Uterus (tissue), 4 donors: ENCODE measurements around the gene TKT. TPM values are rescaled to one million over a fixed set of nuclear protein-coding genes. Genes with fewer than 3 reads are reported as not detected.

Experiments
- DNase-seq, 2 donors: peaks; one replicate each; pipeline ENCODE4 v3.0.0-alpha.2; 2019 to 2020
- H3K27ac ChIP-seq, 2 donors: fragments of 200-600 bp; sonication (generic); 1 replicate in 1 of 2; 2 replicates in 1 of 2; pipeline ENCODE4 v1.5.1; 2016 to 2018
- H3K27me3 ChIP-seq, 2 donors: fragments of 200-600 bp; sonication (generic); one replicate each; pipeline ENCODE4 v1.5.1; 2018 to 2019; ENCODE audit warnings: control low read depth in 1 of 2
- H3K36me3 ChIP-seq, 2 donors: fragments of 200-600 bp; sonication (generic); one replicate each; pipeline ENCODE4 v1.5.1; 2019; ENCODE audit warnings: control low read depth in 1 of 2
- H3K4me1 ChIP-seq, 2 donors: fragments of 200-600 bp; sonication (generic); one replicate each; pipeline ENCODE4 v1.5.1; 2018 to 2019; ENCODE audit warnings: control low read depth in 1 of 2
- H3K4me3 ChIP-seq, 2 donors: fragments of 200-600 bp; sonication (generic); 1 replicate in 1 of 2; 2 replicates in 1 of 2; pipeline ENCODE4 v1.5.1; 2018 to 2019; ENCODE audit warnings: mild to moderate bottlenecking in 1 of 2
- H3K9me3 ChIP-seq, 2 donors: fragments of 200-600 bp; sonication (generic); one replicate each; pipeline ENCODE4 v1.5.1; 2019; ENCODE audit warnings: control low read depth in 1 of 2
- POLR2A ChIP-seq, 2 donors: fragments of 450-650 bp; IDR thresholded peaks; one replicate each; pipeline ENCODE4 v1.6.1; 2016; ENCODE audit warnings: antibody characterized with exemption in 2 of 2, mild to moderate bottlenecking in 1 of 2, moderate library complexity in 1 of 2
- intact Hi-C: fragments of 100-400 bp; cut with DNase I; formaldehyde crosslinking; loops from one replicate; pipeline ENCODE4 v1.15.1; 2023; ENCODE audit warnings: low total_unique reads
- total RNA-seq, 4 donors: library from RNA; depleted of rRNA in 3 of 4; stranded (reverse); fragments of >200 nt in 3 of 4; gene quantifications; one replicate each; pipeline versions ENCODE4 v1.1.0 to v1.2.4, GENCODE V29; 2014 to 2023
- TF ChIP-seq, protein P1 (sequence below), 4 experiments: fragments of 200-600 bp in 2 of 4; fragments of 450-650 bp in 2 of 4; sonication (generic) in 2 of 4; IDR thresholded peaks; one replicate each; pipeline ENCODE4 v1.5.1; 2016 to 2019; ENCODE audit warnings: antibody characterized with exemption in 4 of 4, mild to moderate bottlenecking in 2 of 4, moderate library complexity in 1 of 4
- donor health status: DM: yes; HTN: yes; CAD: no.

Gene TKT
- total RNA-seq, 4 donors from 2014 or later, result 74.5 to 113 (median 84.6) TPM

DNA sequence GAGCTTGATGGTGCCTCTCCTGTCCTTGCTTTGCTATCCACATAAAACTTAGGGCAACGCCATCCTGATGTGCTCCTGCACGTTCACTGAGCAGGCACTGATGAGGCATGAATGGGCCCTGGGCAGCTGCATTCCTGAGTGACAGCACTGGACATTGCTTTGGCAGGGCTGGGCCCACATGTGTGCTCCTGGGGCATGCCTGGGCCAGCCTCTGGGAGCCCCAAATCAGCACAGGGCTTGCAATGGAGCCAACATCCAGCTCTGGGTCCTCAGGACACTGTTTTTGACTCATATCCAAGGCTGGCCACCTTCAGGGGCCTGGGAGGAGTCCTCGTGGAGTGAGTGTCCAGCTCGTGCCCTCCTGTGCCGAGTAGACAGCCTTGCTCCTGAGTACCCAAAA is 5.9 kb upstream of the TKT start:
- H3K4me1 ChIP-seq, result no peaks in the 10 kb centered on the region
- no peak overlapping the region for H3K27ac ChIP-seq
- no peaks in the 10 kb centered on the region for H3K36me3 ChIP-seq
- intact Hi-C loops, result no loop called here
- DNase-seq, result no peak
- TF ChIP-seq POLR2A (IDR thresholded peaks at IDR 0.05), result no peak
- TF ChIP-seq, protein P1, sequence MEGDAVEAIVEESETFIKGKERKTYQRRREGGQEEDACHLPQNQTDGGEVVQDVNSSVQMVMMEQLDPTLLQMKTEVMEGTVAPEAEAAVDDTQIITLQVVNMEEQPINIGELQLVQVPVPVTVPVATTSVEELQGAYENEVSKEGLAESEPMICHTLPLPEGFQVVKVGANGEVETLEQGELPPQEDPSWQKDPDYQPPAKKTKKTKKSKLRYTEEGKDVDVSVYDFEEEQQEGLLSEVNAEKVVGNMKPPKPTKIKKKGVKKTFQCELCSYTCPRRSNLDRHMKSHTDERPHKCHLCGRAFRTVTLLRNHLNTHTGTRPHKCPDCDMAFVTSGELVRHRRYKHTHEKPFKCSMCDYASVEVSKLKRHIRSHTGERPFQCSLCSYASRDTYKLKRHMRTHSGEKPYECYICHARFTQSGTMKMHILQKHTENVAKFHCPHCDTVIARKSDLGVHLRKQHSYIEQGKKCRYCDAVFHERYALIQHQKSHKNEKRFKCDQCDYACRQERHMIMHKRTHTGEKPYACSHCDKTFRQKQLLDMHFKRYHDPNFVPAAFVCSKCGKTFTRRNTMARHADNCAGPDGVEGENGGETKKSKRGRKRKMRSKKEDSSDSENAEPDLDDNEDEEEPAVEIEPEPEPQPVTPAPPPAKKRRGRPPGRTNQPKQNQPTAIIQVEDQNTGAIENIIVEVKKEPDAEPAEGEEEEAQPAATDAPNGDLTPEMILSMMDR (IDR thresholded peaks at IDR 0.05), result no peak
- no peaks in the 10 kb centered on the region for H3K9me3 ChIP-seq
- H3K4me3 ChIP-seq, result no peak overlapping the region
- no peaks in the 10 kb centered on the region for H3K27me3 ChIP-seq

DNA sequence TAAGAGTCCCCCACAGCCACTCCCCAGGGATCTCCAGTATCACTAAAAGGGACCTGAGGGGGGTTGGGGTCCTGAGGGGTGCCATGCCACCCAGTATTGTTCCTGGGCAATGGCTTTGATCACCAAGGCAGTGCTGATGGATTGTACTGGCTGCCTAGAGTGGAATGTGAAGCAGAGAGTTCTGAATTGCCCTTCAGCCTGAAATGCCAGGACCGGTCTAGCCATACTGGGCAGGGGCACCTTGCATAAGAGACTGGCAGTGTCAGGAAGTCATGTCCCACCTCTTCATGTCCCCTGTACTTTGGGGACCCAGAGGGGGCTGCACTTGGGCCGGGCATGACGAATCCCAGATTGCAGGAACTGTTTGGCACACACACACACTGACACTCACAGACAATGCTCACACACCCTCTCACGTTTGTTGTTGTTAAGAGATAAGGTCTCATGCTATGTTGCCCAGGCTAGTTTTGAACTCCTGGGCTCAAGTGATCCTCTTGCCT is 4.5 kb upstream of the TKT start:
- H3K9me3 ChIP-seq, result no peaks in the 10 kb centered on the region
- intact Hi-C loops, result no loop called here
- H3K4me3 ChIP-seq, result no peak overlapping the region
- DNase-seq, result no peak
- no peaks in the 10 kb centered on the region for H3K36me3 ChIP-seq
- no peak overlapping the region for H3K27ac ChIP-seq
- TF ChIP-seq POLR2A (IDR thresholded peaks at IDR 0.05), result no peak
- TF ChIP-seq, protein P1 (IDR thresholded peaks at IDR 0.05), result no peak
- H3K27me3 ChIP-seq, result no peaks in the 10 kb centered on the region
- no peaks in the 10 kb centered on the region for H3K4me1 ChIP-seq

DNA sequence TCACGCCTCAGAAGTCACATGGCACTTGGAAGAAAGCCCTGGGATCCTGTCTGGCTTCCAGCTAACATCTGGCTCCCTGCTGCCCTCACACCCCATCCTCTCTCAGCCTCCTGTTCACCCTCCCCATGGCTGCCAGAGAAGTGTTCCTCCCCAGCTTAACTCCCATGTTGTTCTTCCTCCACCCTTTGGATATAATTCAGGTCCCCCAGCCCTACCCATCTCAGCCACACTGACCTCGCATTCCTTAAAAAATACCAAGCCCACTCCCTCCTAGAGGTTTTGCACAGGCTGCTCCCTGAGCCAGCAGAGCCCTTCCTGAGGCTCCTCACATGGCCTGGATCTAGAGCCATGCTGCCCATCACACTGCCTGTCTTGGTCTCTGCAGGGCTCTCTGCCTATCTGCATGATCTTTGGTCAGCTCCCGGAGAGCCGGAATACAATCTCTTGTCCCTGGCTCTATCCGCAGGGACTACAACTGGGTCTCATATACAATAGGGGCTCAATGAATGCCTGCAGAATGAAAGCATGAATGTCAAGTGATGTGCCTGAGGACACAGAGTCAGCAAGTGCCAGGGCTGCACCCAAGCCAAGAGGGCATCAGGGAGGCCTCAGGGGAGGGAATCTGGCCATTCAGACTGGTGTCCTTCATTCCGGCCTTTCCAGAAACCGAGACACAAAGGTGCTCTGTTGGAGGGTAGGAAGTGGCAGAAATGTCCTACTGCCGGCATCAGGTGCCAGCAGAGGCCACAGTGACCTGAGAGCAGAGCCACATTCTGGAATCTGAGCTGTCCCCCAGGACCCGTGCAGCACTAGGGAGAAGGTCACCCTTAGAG is 3.8 kb upstream of the TKT start:
- no peaks in the 10 kb centered on the region for H3K36me3 ChIP-seq
- no peaks in the 10 kb centered on the region for H3K27me3 ChIP-seq
- no peak overlapping the region for H3K4me3 ChIP-seq
- DNase-seq, result no peak
- no peak overlapping the region for H3K27ac ChIP-seq
- no peaks in the 10 kb centered on the region for H3K4me1 ChIP-seq
- intact Hi-C loops, result no loop called here
- TF ChIP-seq, protein P1 (IDR thresholded peaks at IDR 0.05), result no peak
- TF ChIP-seq POLR2A (IDR thresholded peaks at IDR 0.05), result no peak
- H3K9me3 ChIP-seq, result no peaks in the 10 kb centered on the region

DNA sequence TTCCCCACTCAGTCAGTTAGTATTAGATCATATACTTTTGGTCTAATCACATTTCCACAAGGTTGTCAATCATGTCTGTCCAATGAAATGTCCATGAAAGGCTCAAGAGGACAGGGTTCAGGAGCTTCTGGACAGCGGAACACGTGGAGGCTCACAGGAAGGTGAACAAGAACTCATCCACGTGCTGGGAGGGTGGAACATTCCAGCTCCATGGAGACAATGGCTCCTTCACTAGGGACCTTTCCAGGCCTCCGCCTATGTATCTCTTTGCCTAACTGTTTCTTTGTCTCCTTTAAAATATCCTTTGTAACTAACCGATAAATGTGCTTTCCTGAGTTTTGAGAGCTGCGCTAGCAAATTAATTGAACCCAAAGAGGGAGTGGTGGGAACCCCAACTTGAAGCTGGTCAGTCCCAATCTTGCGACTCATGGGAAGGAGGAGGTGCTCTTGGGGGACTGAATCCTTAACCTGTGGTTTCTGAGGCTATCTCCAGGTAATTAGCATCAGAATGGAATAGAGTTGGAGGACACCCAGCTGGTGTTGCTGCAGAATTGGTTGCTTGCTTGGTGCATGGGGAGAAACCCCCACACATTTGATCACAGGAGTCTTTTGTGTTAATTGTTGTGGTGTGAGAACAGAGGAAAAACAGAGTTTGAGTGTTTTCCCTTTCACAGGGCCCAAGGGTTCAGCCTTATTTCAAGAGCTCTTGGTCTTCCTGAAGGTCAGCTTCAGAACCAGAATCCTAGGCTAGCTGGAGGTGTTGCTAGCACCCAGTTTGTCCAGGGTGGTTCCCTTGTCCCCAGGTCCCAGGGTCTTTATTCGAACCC is 3.0 kb upstream of the TKT start:
- TF ChIP-seq, protein P1 (IDR thresholded peaks at IDR 0.05), result no peak
- no peak for TF ChIP-seq POLR2A (IDR thresholded peaks at IDR 0.05)

DNA sequence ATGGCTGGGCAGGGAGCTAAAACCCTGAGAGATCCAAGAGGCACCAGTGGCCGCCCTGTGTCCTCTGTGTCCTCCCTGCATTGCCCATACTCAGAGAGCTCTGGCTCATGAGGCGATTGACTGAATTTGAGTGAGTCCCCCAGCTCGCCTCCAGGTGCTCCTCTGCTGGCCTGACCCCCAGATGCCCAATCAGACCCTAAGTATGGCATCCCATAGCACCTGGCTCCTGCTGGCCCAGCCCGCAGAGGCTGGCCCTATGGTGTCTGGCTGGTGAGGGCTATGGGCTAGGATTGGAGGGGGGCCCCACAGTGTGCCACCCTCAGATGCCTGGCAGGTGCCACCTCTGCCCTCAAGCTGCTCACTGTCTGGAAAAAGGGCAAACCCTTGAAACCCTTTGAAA is 1.6 kb upstream of the TKT start:
- intact Hi-C loops, result no loop called here
- peaks cover 0 to 12% of the 10 kb centered on the region in 2 donors for H3K4me1 ChIP-seq
- no peak overlapping the region for H3K27ac ChIP-seq

More for the DNA sequence above, 3.0 kb upstream of the TKT start:
- Histone ChIP-seq H3K4me3 (no peak overlapping the region), H3K4me1 (peaks cover 0 to 6% of the 10 kb centered on the region in 2 donors), H3K36me3 (no peaks in the 10 kb centered on the region), H3K27me3 (no peaks in the 10 kb centered on the region), H3K27ac (no peak overlapping the region), H3K9me3 (no peaks in the 10 kb centered on the region)
- DNase-seq, result no peak
- intact Hi-C loops, result no loop called here

More for the DNA sequence above, 1.6 kb upstream of the TKT start:
- Histone ChIP-seq H3K9me3 (no peaks in the 10 kb centered on the region), H3K36me3 (no peaks in the 10 kb centered on the region), H3K4me3 (no peak overlapping the region), H3K27me3 (no peaks in the 10 kb centered on the region)
- no peak for TF ChIP-seq POLR2A (IDR thresholded peaks at IDR 0.05)
- TF ChIP-seq, protein P1 (IDR thresholded peaks at IDR 0.05), result no peak
- DNase-seq, result no peak
